ENCODE data around the gene SNCAIP.
"Not testable (repeated sequence)": the region's sequence is repeated elsewhere in the genome, so short reads cannot be mapped to it uniquely, and the experiment has no call there.

Gene SNCAIP

DNA sequence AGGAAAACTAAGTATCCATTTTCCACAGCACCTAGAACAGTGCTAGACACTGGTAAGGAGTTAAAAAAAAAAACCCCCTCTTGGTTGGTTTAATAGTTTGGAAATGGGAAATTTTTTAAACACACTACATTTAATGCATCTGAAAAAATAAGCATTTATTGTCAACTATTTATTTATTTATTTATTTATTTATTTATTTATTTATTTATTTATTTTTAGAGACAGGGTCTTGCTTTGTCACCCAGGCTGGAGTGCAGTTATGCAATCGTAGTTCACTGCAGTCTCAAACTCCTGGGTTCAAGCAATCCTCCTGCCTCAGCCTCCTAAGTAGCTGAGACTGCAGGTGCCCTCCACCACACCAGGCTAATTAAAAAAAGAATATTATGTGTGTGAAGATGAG is 51.6 kb downstream of the SNCAIP start:
- DNase-seq = no peak

- no peak for DNase-seq
These were observed 54.5 kb downstream of the SNCAIP start for GRCh38 chr5:122366501-122366900.

DNA sequence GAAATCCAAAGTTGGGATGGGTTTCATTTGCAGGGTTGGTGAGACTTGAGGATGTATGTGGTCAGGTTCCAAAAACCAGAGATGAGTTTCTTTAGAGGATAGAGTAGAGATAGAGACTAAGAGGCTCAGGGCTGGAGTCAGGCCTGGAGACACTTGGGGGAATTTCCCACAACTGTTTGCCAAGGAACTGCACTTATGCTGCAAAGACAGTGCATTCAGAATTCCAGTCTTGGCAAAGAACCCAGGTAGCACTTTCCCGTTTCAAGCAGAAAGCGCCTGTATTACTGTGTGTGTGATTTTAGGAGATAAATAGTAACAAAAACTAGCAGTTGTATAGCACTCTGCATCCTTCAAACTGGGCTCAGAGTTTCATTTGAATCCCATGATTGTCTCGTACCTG is 55.4 kb downstream of the SNCAIP start:
- no peak for DNase-seq

- no peak for DNase-seq
These were observed 56.6 kb downstream of the SNCAIP start for GRCh38 chr5:122368510-122369251.

DNA sequence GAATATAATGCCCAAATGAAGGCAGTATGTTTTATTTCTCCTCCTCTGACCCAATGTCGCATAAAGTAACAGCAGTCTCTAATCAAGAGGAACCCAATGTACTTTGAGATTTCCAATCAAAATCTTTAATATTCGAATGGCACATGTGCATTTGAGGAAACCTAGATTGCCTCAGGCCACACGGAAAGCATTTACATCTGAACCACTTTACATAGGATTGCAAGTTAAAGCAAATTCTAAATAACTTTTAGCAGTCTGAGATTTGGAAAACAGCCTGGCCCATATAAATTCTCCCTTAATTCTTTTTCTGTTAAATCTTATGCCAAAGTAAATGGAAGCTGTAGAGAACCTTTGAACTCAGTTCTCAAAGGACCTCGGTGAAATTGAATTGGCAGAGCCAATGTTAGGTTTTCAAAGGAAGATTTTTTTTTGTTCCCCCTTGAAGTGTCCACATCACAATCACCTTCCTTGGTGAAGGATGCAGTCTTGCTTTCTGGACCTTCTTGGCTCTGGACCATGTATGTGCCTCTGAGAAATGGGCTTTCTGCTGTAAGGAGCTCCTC is 57.3 kb downstream of the SNCAIP start:
- DNase-seq = no peak

GRCh38 chr5:122371511-122372151 is 59.6 kb downstream of the SNCAIP start:
- no peak for DNase-seq

GRCh38 chr5:122374110-122374509 is 62.1 kb downstream of the SNCAIP start:
- DNase-seq = no peak

DNA sequence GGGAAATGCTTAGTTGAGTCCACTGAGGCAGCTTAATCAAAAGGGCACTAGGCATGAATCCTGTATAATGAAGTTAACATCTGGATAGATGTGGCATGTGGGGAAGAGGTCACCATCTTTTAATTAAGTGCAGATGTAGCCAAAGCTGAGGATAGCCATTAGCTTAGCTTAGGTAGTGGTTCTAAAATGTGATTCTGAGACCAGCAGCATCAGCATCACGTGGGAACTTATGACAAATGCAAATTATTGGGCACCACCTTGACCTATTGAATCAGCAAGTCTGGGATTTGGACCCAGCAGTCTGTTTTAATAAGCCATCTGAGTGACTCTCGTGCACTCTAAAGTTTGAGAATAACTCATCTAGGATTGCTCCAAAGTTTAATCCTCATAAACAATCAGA is 63.8 kb downstream of the SNCAIP start:
- DNase-seq = no peak

DNA sequence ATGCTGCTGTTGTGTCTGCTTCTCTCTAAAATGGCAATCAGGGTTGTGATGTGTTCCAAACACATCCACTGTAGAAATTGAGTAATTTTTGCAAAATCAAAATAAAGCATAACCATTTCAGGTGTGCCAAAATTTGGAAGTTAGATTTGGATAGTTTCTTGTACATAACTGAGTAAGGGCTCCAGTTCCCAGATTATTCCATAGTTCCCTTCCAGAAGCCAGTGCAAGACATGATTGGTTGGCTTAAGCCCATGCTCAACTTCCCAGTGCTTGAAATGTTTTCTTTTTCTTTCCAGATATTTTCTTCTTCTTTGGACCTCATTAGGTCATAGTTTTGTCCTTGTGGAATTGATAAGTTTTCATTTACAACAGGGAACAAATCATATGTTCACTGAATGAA is 64.2 kb downstream of the SNCAIP start:
- no peak for DNase-seq

DNA sequence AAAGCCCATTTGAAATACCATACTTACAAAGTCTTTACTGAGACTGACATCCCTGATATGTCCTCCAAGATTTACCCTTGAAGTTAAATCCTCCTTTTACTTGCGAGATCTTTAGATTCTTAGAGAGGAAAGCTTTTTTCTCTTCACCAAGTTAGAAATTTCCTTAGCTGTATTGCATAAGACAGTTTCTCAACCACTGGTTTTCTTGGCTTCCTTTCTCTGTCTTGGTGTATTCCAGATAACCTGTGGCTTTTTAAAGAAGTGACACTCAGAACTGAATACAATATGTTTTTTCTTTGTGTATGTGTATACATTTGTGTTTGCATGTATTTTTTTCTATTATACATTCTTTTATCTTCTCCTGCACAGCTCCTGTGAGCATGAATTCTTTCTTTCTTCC is 65.0 kb downstream of the SNCAIP start:
- DNase-seq = no peak

DNA sequence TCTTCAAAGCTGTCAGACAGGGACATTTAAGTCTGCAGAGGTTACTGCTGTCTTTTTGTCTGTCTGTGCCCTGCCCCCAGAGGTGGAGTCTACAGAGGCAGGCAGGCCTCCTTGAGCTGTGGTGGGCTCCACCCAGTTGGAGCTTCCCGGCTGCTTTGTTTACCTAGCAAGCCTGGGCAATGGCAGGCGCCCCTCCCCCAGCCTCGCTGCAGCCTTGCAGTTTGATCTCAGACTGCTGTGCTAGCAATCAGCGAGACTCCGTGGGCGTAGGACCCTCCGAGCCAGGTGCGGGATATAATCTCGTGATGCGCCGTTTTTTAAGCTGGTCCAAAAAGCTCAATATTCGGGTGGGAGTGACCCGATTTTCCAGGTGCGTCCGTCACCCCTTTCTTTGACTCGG is 70.9 kb downstream of the SNCAIP start:
- not testable (repeated sequence) for DNase-seq

GRCh38 chr5:122384739-122385235 is 72.8 kb downstream of the SNCAIP start:
- no peak for DNase-seq

GRCh38 chr5:122385286-122385685 is 73.2 kb downstream of the SNCAIP start:
- no peak for DNase-seq

DNA sequence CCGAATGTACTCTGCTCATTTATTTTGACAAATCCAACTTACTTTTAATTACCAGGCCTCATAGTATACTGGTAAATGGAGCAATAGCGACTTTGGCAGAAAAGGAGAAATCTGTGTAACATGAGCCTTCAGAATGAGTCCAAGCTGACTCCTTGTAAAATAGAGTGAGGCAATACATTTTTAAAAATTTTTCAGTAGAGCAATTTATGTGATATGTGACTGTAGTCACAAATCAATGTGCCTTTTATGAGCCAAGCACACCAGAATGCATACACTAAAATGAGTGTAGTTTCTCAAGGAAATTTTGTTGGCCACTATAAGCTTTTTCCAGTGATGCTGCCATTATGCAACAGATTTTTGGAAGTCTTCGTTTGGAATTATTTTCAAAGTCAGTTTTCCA is 73.8 kb downstream of the SNCAIP start:
- no peak for DNase-seq

GRCh38 chr5:122390154-122390553 is 78.1 kb downstream of the SNCAIP start:
- no peak for DNase-seq

DNA sequence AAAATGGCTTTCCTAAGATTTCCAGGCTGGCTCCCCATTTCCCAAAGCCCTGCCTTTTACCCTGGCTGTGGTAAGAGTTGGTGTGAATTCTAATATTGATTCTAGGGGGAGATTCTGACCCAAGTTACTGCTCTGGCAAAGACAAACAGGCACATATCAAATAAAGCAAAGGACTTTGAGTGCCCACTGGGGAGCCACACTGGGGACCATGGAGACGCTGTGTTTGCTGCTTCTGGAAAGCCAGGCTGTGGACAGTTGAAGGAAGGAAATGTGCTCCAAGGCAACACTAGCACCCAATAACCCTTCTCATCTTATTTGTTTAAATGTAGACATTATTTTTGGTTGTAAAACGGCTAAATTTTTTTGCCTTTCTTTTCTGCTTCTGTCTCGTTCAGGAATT is 78.7 kb downstream of the SNCAIP start:
- DNase-seq = no peak

- no peak for DNase-seq
These were observed 79.6 kb downstream of the SNCAIP start for GRCh38 chr5:122391621-122392020.

- no peak for DNase-seq
These were observed 80.2 kb downstream of the SNCAIP start for GRCh38 chr5:122392224-122392623.

- DNase-seq = no peak
These were observed 80.8 kb downstream of the SNCAIP start for GRCh38 chr5:122392824-122393223.

DNA sequence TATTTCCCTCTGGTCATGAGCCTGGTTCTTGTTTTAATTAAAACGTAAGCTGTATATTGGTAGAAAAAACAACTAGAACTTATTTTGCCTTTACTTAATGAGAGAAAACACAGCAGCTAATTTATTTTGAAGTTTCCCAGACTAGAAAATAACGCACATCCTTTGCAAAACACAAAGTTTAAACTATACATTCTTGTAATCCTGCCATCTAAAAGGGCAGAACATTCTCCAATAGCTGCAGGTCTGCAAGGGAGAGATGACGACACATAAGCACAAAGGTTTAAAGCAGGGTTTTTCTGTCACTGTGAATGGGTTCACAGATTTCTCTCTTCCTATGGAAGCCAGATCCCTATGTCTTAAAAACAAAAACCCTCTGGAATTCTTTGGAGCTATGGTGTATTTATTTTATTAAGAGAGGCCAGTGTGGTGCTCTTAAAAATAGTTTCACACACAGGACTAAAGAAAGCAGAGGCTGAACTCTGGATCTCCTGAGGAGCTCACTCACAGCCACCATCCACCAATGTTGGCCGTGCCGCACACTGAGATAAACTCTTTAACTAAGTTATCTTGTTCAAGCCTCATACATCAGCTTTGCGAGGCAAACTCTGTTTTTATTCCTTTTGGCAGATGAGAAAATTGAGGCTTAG is 82.4 kb downstream of the SNCAIP start:
- no peak for DNase-seq

GRCh38 chr5:122398016-122398415 is 86.0 kb downstream of the SNCAIP start:
- DNase-seq = no peak

DNA sequence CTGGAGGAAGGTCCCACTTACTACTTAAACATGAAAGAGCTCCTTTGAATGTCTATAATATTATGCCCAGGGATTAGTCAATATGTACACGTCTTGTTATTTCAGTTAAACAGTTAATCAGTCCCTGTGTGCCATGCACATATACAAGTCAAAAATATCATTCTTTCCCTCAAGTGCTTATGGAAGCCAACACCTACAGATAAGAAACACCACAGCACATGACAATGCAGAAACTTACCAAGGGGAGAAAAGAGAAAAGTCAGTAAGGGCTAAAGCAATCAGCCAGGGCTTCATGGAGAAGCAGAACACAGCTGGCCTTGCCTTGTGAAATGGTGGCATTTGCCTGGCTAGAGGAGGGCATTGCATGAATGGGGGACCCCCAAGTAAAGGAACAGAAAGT is 88.3 kb downstream of the SNCAIP start:
- no peak for DNase-seq

DNA sequence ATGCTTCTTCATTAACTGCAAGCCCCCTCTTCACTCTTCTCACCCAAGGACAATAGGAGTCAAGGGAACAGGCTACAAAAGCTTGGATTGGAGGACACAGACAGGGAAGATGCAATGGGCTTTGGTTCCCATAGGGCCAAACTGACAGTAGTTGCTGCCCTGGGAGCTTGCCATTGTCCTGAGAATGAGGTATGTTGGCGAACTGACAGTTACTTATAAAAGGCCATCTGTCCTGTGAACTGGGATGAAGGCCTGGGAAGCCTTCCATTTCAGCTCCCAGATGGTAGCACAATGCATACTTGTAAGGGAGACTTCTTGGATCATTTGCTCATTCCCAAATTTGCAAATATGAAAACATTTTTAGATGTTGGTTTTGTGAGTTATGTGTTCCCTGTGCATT is 88.9 kb downstream of the SNCAIP start:
- DNase-seq = peak; percentile 86 to 88

Measured in cerebellar nuclear complex (tissue), 1 donor.